K562 (cell line): ENCODE data around the gene TFB2M. TPM values are rescaled to one million over a fixed set of nuclear protein-coding genes. Genes with fewer than 3 reads are reported as not detected.

ENCODE experiments used
- ATAC-seq: fragments of 200-7000 bp; cut with Tn5 transposase; 3 replicates; pipeline ENCODE4 v1.9.1; 2020; ENCODE audit warnings: moderate library complexity
- BruUV-seq: library from RNA; stranded (reverse); fragments of 400-500 nt; replicated peaks from 2 replicates; lab custom pipeline; 2021; lab: Mats Ljungman, UMichigan
- CTCF ChIA-PET: fragments of 300-600 bp; formaldehyde crosslinking; extraction: SDS; loops from one replicate; lab custom pipeline; 2021; ENCODE audit warnings: low intra/inter-chr PET ratio; lab: Yijun Ruan, JAX
- POLR2A ChIA-PET: fragments of 300-600, 350-650 bp; sonication (Branson Sonifier 250); formaldehyde crosslinking; extraction: SDS; loops from one replicate; lab custom pipeline; 2021; ENCODE audit warnings: antibody characterized with exemption, inconsistent platforms; lab: Yijun Ruan, JAX
- DNase-seq, 4 experiments: peaks; one replicate each; pipeline versions ENCODE4 v3.0.0 to v3.0.0-alpha.2; 2011 to 2018; ENCODE audit warnings: low spot score in 3 of 4, mixed read lengths in 3 of 4; ENCODE audit errors: extremely low read depth in 1 of 4
- FAIRE-seq: peaks from 2 replicates; lab custom pipeline; 2011; peaks lifted over from hg19 to GRCh38; lab: Jason Lieb, UNC
- H2AFZ ChIP-seq: 2 replicates; pipeline ENCODE4 v1.6.0; 2011; ENCODE audit warnings: low read depth, low read length, control low read depth, inconsistent platforms
- H3K27ac ChIP-seq: fragments of 200-600 bp; 3 replicates; pipeline ENCODE4 v1.8.0; 2011; ENCODE audit warnings: low read depth, mild to moderate bottlenecking, control low read depth, inconsistent platforms, low read length, moderate library complexity, mixed read lengths; ENCODE audit errors: extremely low read depth
- H3K27me3 ChIP-seq, 2 experiments: fragments of 300-600 bp in 1 of 2; 2 replicates in 1 of 2; 3 replicates in 1 of 2; pipeline versions ENCODE4 v1.6.0 to v1.8.0; 2011; ENCODE audit warnings: inconsistent platforms in 2 of 2, low read length in 2 of 2, mild to moderate bottlenecking in 1 of 2, mixed read lengths in 1 of 2, moderate library complexity in 1 of 2; ENCODE audit not compliant: control insufficient read depth in 2 of 2, insufficient read depth in 2 of 2
- H3K36me3 ChIP-seq: fragments of 300-600 bp; 3 replicates; pipeline ENCODE4 v1.8.0; 2011; ENCODE audit warnings: mild to moderate bottlenecking, low read length, inconsistent platforms; ENCODE audit not compliant: control insufficient read depth, insufficient read depth
- H3K4me1 ChIP-seq, 2 experiments: fragments of 200-600 bp in 1 of 2; replicated peaks in 1 of 2; 2 replicates in 1 of 2; 3 replicates in 1 of 2; pipeline versions ENCODE4 v1.5.1 to v1.8.0; 2011; ENCODE audit warnings: inconsistent platforms in 2 of 2, low read length in 2 of 2, mild to moderate bottlenecking in 1 of 2, mixed read lengths in 1 of 2, moderate library complexity in 1 of 2; ENCODE audit not compliant: control insufficient read depth in 2 of 2, insufficient read depth in 2 of 2
- H3K4me2 ChIP-seq: 2 replicates; pipeline ENCODE4 v1.6.1; 2011; ENCODE audit warnings: low read length, control low read depth, inconsistent platforms, mixed read lengths; ENCODE audit not compliant: insufficient read depth
- H3K4me3 ChIP-seq: fragments of 200-600 bp; sonication (generic), shearing (Covaris generic); 2 replicates; pipeline ENCODE4 v1.5.1; 2016; ENCODE audit warnings: control low read depth, inconsistent platforms
- H3K79me2 ChIP-seq: fragments of 200-600 bp; 3 replicates; pipeline ENCODE4 v1.8.0; 2011; ENCODE audit warnings: low read length, inconsistent platforms; ENCODE audit not compliant: control insufficient read depth, insufficient read depth
- H3K9ac ChIP-seq, 2 experiments: 2 replicates each; pipeline versions ENCODE4 v1.6.0 to v1.6.1; 2011; ENCODE audit warnings: low read depth in 2 of 2, low read length in 2 of 2, control low read depth in 1 of 2, inconsistent platforms in 1 of 2, mild to moderate bottlenecking in 1 of 2, mixed read lengths in 1 of 2; ENCODE audit not compliant: insufficient read depth in 1 of 2
- H3K9me1 ChIP-seq: one replicate; pipeline ENCODE4 v1.6.0; 2011; ENCODE audit warnings: inconsistent platforms, mild to moderate bottlenecking, low read length, moderate library complexity; ENCODE audit not compliant: control insufficient read depth, insufficient read depth
- H3K9me3 ChIP-seq: replicated peaks from 2 replicates; pipeline ENCODE4 v1.5.1; 2011; ENCODE audit warnings: low read depth, low read length, inconsistent platforms; ENCODE audit not compliant: control insufficient read depth, insufficient read depth
- H4K20me1 ChIP-seq: replicated peaks from 2 replicates; pipeline ENCODE4 v1.6.1; 2011; ENCODE audit warnings: low read length, inconsistent platforms, mixed read lengths; ENCODE audit not compliant: control insufficient read depth, insufficient read depth
- KLF1 ChIP-seq: fragments of 450-650 bp; IDR thresholded peaks from 2 replicates; pipeline ENCODE4 v1.6.1; 2016; ENCODE audit warnings: missing genetic modification characterization, missing compliant biosample characterization
- SMARCC2 ChIP-seq: fragments of 450-650 bp; IDR thresholded peaks from 2 replicates; pipeline ENCODE4 v1.6.1; 2017; ENCODE audit warnings: antibody characterized with exemption, moderate library complexity, mild to moderate bottlenecking, low read depth
- THRB ChIP-seq: fragments of 450-650 bp; formaldehyde crosslinking; conservative IDR thresholded peaks from 2 replicates; pipeline ENCODE4 v1.4.0; 2022; ENCODE audit warnings: mild to moderate bottlenecking, missing genetic modification characterization
- ZMIZ1 ChIP-seq, 2 experiments: fragments of 150-350 bp in 1 of 2; IDR thresholded peaks; 2 replicates each; pipeline ENCODE4 v1.6.1; 2012 to 2016; ENCODE audit warnings: low read depth in 2 of 2, low read length in 2 of 2, mild to moderate bottlenecking in 1 of 2, moderate library complexity in 1 of 2
- WGBS: fragments of 100-300 bp; shearing (Covaris generic); methylation state at CpG from one replicate; pipeline ENCODE4 v1.1.6; 2016; ENCODE audit warnings: low coverage, mixed read lengths; ENCODE audit not compliant: insufficient coverage; ENCODE audit errors: missing lambda C conversion rate; 5-methylcytosine and 5-hydroxymethylcytosine counted together
- in situ Hi-C: fragments of 300-500 bp; cut with MboI; formaldehyde crosslinking; loops from 4 replicates; pipeline ENCODE4 v1.15.0; 2018; ENCODE audit warnings: inconsistent platforms, mixed read lengths
- intact Hi-C: fragments of 100-400 bp; cut with micrococcal nuclease; formaldehyde crosslinking; loops from 2 replicates; pipeline ENCODE4 v1.14.2; 2022
- polyA plus RNA-seq, 8 experiments: library from polyadenylated mRNA; depleted of rRNA in 4 of 8; stranded (reverse) in 5 of 8; unstranded in 3 of 8; fragments of >200 nt; fragmentation: Nextera tagmentation in 2 of 8; fragmentation: Illumina TruSeq in 1 of 8; extraction: Ambion mirVana in 2 of 8; extraction: Trizol in 1 of 8; gene quantifications; 2 replicates each; pipeline versions ENCODE4 v1.2.1 to v1.2.3, GENCODE V29; 2011 to 2014; ENCODE audit warnings: inconsistent platforms in 1 of 8, missing spikeins in 1 of 8
- total RNA-seq, 7 experiments: library from RNA; depleted of rRNA in 6 of 7; stranded (reverse); fragments of >200 nt in 6 of 7; fragmentation: Illumina TruSeq in 2 of 7; extraction: Trizol in 2 of 7; gene quantifications; 2 replicates each; pipeline versions ENCODE4 v1.2.1 to v1.2.3, GENCODE V29; 2011 to 2021; ENCODE audit warnings: low replicate concordance in 1 of 7
- TF ChIP-seq, protein P1 (sequence below): IDR thresholded peaks from 2 replicates; pipeline ENCODE4 v1.6.1; 2014; ENCODE audit warnings: antibody characterized with exemption
- TF ChIP-seq, protein P2 (sequence below), 2 experiments: fragments of 450-650 bp; formaldehyde crosslinking in 1 of 2; IDR thresholded peaks; 2 replicates each; pipeline versions ENCODE4 v1.4.0 to v1.6.1; 2014 to 2020; ENCODE audit warnings: mild to moderate bottlenecking in 2 of 2, borderline replicate concordance in 1 of 2, low read depth in 1 of 2

TFB2M gene
- total and polyA plus RNA-seq, 9 of the 15 experiments (the other 6 are each of a cell fraction or from before 2014, with no cell fraction given) = 55.1 to 162 (median 70.6) TPM

- no peak for DNase-seq
- no peaks in the 10 kb centered on the region for H4K20me1 ChIP-seq
- no peak for FAIRE-seq
- H3K79me2 ChIP-seq = peaks cover 86% of the 10 kb centered on the region
- ATAC-seq = no peak
- 0 out of 2 replicates have a peak, but pooled peaks cover 2% of the 10 kb centered on the region for H3K9me3 ChIP-seq
- H3K27ac ChIP-seq = peak overlapping the region; percentile 63; the same call in 1 of the 3 replicates
- CTCF ChIA-PET = no interaction called here
- H3K4me3 ChIP-seq = no peak overlapping the region
- no peak overlapping the region for H2AFZ ChIP-seq
- BruUV-seq = no TSS peak
- no peak overlapping the region for H3K4me2 ChIP-seq
- 62% methylated on average over 2 of the region's 2 CpGs for WGBS
- in situ Hi-C loops = no loop called here
- intact Hi-C loops = no loop called here
- POLR2A ChIA-PET = no interaction called here
- peaks cover 4 to 19% of the 10 kb centered on the region in 2 experiments for H3K4me1 ChIP-seq
- no peaks in the 10 kb centered on the region for H3K27me3 ChIP-seq
- peaks cover 53% of the 10 kb centered on the region for H3K36me3 ChIP-seq
- H3K9me1 ChIP-seq = no peaks in the 10 kb centered on the region
- H3K9ac ChIP-seq = no peak overlapping the region
- TF ChIP-seq KLF1 (no peak), SMARCC2 (0 out of 2 replicates have a peak, but pooled peaks have one; percentile 32), ZMIZ1 (IDR thresholded peaks at IDR 0.05; ENCODE audit: low read depth in 2 of 2, low read length in 2 of 2) (no peak), THRB (no peak)
- TF ChIP-seq, protein P1, sequence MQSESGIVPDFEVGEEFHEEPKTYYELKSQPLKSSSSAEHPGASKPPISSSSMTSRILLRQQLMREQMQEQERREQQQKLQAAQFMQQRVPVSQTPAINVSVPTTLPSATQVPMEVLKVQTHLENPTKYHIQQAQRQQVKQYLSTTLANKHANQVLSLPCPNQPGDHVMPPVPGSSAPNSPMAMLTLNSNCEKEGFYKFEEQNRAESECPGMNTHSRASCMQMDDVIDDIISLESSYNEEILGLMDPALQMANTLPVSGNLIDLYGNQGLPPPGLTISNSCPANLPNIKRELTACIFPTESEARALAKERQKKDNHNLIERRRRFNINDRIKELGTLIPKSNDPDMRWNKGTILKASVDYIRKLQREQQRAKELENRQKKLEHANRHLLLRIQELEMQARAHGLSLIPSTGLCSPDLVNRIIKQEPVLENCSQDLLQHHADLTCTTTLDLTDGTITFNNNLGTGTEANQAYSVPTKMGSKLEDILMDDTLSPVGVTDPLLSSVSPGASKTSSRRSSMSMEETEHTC = no peak
- TF ChIP-seq, protein P2, sequence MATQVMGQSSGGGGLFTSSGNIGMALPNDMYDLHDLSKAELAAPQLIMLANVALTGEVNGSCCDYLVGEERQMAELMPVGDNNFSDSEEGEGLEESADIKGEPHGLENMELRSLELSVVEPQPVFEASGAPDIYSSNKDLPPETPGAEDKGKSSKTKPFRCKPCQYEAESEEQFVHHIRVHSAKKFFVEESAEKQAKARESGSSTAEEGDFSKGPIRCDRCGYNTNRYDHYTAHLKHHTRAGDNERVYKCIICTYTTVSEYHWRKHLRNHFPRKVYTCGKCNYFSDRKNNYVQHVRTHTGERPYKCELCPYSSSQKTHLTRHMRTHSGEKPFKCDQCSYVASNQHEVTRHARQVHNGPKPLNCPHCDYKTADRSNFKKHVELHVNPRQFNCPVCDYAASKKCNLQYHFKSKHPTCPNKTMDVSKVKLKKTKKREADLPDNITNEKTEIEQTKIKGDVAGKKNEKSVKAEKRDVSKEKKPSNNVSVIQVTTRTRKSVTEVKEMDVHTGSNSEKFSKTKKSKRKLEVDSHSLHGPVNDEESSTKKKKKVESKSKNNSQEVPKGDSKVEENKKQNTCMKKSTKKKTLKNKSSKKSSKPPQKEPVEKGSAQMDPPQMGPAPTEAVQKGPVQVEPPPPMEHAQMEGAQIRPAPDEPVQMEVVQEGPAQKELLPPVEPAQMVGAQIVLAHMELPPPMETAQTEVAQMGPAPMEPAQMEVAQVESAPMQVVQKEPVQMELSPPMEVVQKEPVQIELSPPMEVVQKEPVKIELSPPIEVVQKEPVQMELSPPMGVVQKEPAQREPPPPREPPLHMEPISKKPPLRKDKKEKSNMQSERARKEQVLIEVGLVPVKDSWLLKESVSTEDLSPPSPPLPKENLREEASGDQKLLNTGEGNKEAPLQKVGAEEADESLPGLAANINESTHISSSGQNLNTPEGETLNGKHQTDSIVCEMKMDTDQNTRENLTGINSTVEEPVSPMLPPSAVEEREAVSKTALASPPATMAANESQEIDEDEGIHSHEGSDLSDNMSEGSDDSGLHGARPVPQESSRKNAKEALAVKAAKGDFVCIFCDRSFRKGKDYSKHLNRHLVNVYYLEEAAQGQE (IDR thresholded peaks at IDR 0.05; ENCODE audit: borderline replicate concordance) = no peak
- TF ChIP-seq, protein P2 (CRISPR knock-in tag; IDR thresholded peaks at IDR 0.05; ENCODE audit: low read depth) = no peak
Measured at GRCh38 chr1:246588159-246588721, 22.2 kb upstream of the TFB2M start.
